GM12878 (cell line): Measurements from ENCODE around the gene COL20A1.

Source experiments
- NFYB ChIP-seq: IDR thresholded peaks from 2 replicates; pipeline ENCODE4 v1.6.1; 2011; ENCODE audit warnings: low read depth, mild to moderate bottlenecking, low read length, improper control_type of control experiment, moderate library complexity; ENCODE audit not compliant: insufficient read depth
- PAX5 ChIP-seq: IDR thresholded peaks from 2 replicates; pipeline ENCODE4 v1.6.1; 2011; ENCODE audit warnings: low read depth, low read length, borderline replicate concordance
- POLR2AphosphoS5 ChIP-seq: IDR thresholded peaks from 2 replicates; pipeline ENCODE4 v1.6.1; 2011; ENCODE audit warnings: mild to moderate bottlenecking, low read length, inconsistent platforms
- RELB ChIP-seq: fragments of 450-650 bp; IDR thresholded peaks from 2 replicates; pipeline ENCODE4 v1.6.1; 2017; ENCODE audit warnings: low read depth, mild to moderate bottlenecking, moderate library complexity
- REST ChIP-seq: IDR thresholded peaks from 2 replicates; pipeline ENCODE4 v1.6.1; 2012; ENCODE audit warnings: mild to moderate bottlenecking, low read depth, low read length
- SP1 ChIP-seq: IDR thresholded peaks from one replicate; pipeline ENCODE4 v1.6.1; 2011; ENCODE audit warnings: low read depth, low read length
- SRF ChIP-seq, 2 experiments: IDR thresholded peaks; 2 replicates each; pipeline ENCODE4 v1.6.1; 2011; ENCODE audit warnings: low read depth in 2 of 2, low read length in 2 of 2, mild to moderate bottlenecking in 1 of 2, moderate library complexity in 1 of 2
- ZNF207 ChIP-seq: fragments of 450-650 bp; IDR thresholded peaks from 2 replicates; pipeline ENCODE4 v1.6.1; 2014; ENCODE audit warnings: antibody characterized with exemption, mild to moderate bottlenecking, borderline replicate concordance
- TF ChIP-seq, protein P1 (sequence below): IDR thresholded peaks from 2 replicates; pipeline ENCODE4 v1.6.1; 2012; ENCODE audit warnings: low read depth, low read length, improper control_type of control experiment
- TF ChIP-seq, protein P2 (sequence below), 3 experiments: IDR thresholded peaks in 2 of 3; conservative IDR thresholded peaks in 1 of 3; 2 replicates each; pipeline ENCODE4 v1.5.1; 2011; ENCODE audit warnings: low read depth in 3 of 3, low read length in 3 of 3, mild to moderate bottlenecking in 3 of 3, control low read depth in 2 of 3, moderate library complexity in 2 of 3, inconsistent platforms in 1 of 3, mixed read lengths in 1 of 3; ENCODE audit not compliant: control insufficient read depth in 2 of 3, insufficient read depth in 1 of 3; ENCODE audit errors: extremely low read depth in 1 of 3
- TF ChIP-seq, protein P3 (sequence below): IDR thresholded peaks from 2 replicates; pipeline ENCODE4 v1.6.1; 2011; ENCODE audit warnings: low read depth, mild to moderate bottlenecking, low read length, moderate library complexity, borderline replicate concordance; ENCODE audit errors: extremely low read depth

GRCh38 chr20:63286781-63287696, 5.9 kb upstream of the COL20A1 start:
- no peak for TF ChIP-seq REST
- no peak for TF ChIP-seq SP1
- TF ChIP-seq POLR2AphosphoS5: no peak
- no peak for TF ChIP-seq NFYB
- no peak for TF ChIP-seq RELB
- no peak for TF ChIP-seq PAX5
- TF ChIP-seq SRF (IDR thresholded peaks at IDR 0.05; ENCODE audit: low read depth in 2 of 2, low read length in 2 of 2): no peak
- TF ChIP-seq, protein P1, sequence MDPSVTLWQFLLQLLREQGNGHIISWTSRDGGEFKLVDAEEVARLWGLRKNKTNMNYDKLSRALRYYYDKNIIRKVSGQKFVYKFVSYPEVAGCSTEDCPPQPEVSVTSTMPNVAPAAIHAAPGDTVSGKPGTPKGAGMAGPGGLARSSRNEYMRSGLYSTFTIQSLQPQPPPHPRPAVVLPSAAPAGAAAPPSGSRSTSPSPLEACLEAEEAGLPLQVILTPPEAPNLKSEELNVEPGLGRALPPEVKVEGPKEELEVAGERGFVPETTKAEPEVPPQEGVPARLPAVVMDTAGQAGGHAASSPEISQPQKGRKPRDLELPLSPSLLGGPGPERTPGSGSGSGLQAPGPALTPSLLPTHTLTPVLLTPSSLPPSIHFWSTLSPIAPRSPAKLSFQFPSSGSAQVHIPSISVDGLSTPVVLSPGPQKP: no peak
- no peak for TF ChIP-seq ZNF207
- TF ChIP-seq, protein P2, sequence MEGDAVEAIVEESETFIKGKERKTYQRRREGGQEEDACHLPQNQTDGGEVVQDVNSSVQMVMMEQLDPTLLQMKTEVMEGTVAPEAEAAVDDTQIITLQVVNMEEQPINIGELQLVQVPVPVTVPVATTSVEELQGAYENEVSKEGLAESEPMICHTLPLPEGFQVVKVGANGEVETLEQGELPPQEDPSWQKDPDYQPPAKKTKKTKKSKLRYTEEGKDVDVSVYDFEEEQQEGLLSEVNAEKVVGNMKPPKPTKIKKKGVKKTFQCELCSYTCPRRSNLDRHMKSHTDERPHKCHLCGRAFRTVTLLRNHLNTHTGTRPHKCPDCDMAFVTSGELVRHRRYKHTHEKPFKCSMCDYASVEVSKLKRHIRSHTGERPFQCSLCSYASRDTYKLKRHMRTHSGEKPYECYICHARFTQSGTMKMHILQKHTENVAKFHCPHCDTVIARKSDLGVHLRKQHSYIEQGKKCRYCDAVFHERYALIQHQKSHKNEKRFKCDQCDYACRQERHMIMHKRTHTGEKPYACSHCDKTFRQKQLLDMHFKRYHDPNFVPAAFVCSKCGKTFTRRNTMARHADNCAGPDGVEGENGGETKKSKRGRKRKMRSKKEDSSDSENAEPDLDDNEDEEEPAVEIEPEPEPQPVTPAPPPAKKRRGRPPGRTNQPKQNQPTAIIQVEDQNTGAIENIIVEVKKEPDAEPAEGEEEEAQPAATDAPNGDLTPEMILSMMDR (IDR thresholded peaks at IDR 0.05 in 2 of 3, conservative IDR thresholded peaks at IDR 0.05 in 1 of 3; ENCODE audit: control insufficient read depth in 2 of 3, extremely low read depth in 1 of 3, insufficient read depth in 1 of 3, low read depth in 3 of 3, low read length in 3 of 3): no peak
- TF ChIP-seq, protein P3, sequence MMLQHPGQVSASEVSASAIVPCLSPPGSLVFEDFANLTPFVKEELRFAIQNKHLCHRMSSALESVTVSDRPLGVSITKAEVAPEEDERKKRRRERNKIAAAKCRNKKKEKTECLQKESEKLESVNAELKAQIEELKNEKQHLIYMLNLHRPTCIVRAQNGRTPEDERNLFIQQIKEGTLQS: no peak
